Gastroesophageal sphincter (tissue), 3 donors: ENCODE data around the gene NUDT9.

ENCODE experiments used
- CTCF ChIP-seq, 4 experiments: fragments of 200-600 bp in 2 of 4; fragments of 450-650 bp in 2 of 4; sonication (generic) in 1 of 4; IDR thresholded peaks; one replicate each; pipeline ENCODE4 v1.5.1; 2017 to 2019; ENCODE audit warnings: antibody characterized with exemption in 4 of 4, mild to moderate bottlenecking in 2 of 4, moderate library complexity in 2 of 4
- POLR2A ChIP-seq, 2 donors: fragments of 450-650 bp; IDR thresholded peaks; one replicate each; pipeline ENCODE4 v1.6.1; 2017; ENCODE audit warnings: antibody characterized with exemption in 2 of 2, mild to moderate bottlenecking in 2 of 2, moderate library complexity in 1 of 2
- POLR2AphosphoS5 ChIP-seq: sonication (generic); formaldehyde crosslinking; IDR thresholded peaks from one replicate; pipeline ENCODE4 v1.6.1; 2017; ENCODE audit warnings: antibody characterized with exemption

- TF ChIP-seq CTCF (IDR thresholded peaks at IDR 0.05) (no peak), POLR2AphosphoS5 (no peak), POLR2A (IDR thresholded peaks at IDR 0.05) (no peak)
Measured at GRCh38 chr4:87478732-87479250, 56.4 kb downstream of the NUDT9 start.
